Vagina (tissue), 2 donors: ENCODE results near the gene SEC24C.

Experiments used
- POLR2A ChIP-seq, 2 donors: fragments of 450-650 bp; IDR thresholded peaks; one replicate each; pipeline ENCODE4 v1.6.1; 2017; ENCODE audit warnings: antibody characterized with exemption in 2 of 2, mild to moderate bottlenecking in 2 of 2, moderate library complexity in 2 of 2
- POLR2AphosphoS5 ChIP-seq, 2 donors: sonication (generic); formaldehyde crosslinking; IDR thresholded peaks; one replicate each; pipeline ENCODE4 v1.9.0; 2017; ENCODE audit warnings: antibody characterized with exemption in 2 of 2, mild to moderate bottlenecking in 2 of 2, low read depth in 1 of 2; ENCODE audit not compliant: insufficient read depth in 1 of 2
- TF ChIP-seq, protein P1 (sequence below), 3 experiments: fragments of 450-650 bp in 2 of 3; fragments of 200-600 bp in 1 of 3; sonication (generic) in 1 of 3; IDR thresholded peaks; one replicate each; pipeline ENCODE4 v1.5.1; 2017 to 2019; ENCODE audit warnings: antibody characterized with exemption in 3 of 3, mild to moderate bottlenecking in 2 of 3, moderate library complexity in 2 of 3

- TF ChIP-seq POLR2A (IDR thresholded peaks at IDR 0.05): no peak
- TF ChIP-seq, protein P1, sequence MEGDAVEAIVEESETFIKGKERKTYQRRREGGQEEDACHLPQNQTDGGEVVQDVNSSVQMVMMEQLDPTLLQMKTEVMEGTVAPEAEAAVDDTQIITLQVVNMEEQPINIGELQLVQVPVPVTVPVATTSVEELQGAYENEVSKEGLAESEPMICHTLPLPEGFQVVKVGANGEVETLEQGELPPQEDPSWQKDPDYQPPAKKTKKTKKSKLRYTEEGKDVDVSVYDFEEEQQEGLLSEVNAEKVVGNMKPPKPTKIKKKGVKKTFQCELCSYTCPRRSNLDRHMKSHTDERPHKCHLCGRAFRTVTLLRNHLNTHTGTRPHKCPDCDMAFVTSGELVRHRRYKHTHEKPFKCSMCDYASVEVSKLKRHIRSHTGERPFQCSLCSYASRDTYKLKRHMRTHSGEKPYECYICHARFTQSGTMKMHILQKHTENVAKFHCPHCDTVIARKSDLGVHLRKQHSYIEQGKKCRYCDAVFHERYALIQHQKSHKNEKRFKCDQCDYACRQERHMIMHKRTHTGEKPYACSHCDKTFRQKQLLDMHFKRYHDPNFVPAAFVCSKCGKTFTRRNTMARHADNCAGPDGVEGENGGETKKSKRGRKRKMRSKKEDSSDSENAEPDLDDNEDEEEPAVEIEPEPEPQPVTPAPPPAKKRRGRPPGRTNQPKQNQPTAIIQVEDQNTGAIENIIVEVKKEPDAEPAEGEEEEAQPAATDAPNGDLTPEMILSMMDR (IDR thresholded peaks at IDR 0.05): no peak
- no peak for TF ChIP-seq POLR2AphosphoS5 (IDR thresholded peaks at IDR 0.05; ENCODE audit: insufficient read depth in 1 of 2, low read depth in 1 of 2)
These were observed 57.0 kb downstream of the SEC24C start for GRCh38 chr10:73801253-73801590.
